Epithelial cell of esophagus (primary cell): Measurements from ENCODE around the gene TRAP1.

Source experiments
- DNase-seq: peaks from one replicate; pipeline ENCODE4 v3.0.0; 2010; ENCODE audit warnings: low read depth
- H3K4me3 ChIP-seq: 2 replicates; pipeline ENCODE4 v1.5.1; 2011; ENCODE audit warnings: mild to moderate bottlenecking, low read length, control low read depth
- TF ChIP-seq, protein P1 (sequence below): IDR thresholded peaks from 2 replicates; pipeline ENCODE4 v1.5.1; 2011; ENCODE audit warnings: low read depth, mild to moderate bottlenecking, low read length, control low read depth, inconsistent platforms; ENCODE audit not compliant: insufficient read depth; ENCODE audit errors: missing control alignments

Gene TRAP1

GRCh38 chr16:3759736-3760135 is 42.4 kb upstream of the TRAP1 start:
- DNase-seq: no peak
- TF ChIP-seq, protein P1, sequence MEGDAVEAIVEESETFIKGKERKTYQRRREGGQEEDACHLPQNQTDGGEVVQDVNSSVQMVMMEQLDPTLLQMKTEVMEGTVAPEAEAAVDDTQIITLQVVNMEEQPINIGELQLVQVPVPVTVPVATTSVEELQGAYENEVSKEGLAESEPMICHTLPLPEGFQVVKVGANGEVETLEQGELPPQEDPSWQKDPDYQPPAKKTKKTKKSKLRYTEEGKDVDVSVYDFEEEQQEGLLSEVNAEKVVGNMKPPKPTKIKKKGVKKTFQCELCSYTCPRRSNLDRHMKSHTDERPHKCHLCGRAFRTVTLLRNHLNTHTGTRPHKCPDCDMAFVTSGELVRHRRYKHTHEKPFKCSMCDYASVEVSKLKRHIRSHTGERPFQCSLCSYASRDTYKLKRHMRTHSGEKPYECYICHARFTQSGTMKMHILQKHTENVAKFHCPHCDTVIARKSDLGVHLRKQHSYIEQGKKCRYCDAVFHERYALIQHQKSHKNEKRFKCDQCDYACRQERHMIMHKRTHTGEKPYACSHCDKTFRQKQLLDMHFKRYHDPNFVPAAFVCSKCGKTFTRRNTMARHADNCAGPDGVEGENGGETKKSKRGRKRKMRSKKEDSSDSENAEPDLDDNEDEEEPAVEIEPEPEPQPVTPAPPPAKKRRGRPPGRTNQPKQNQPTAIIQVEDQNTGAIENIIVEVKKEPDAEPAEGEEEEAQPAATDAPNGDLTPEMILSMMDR: no peak
- no peak overlapping the region for H3K4me3 ChIP-seq

DNA sequence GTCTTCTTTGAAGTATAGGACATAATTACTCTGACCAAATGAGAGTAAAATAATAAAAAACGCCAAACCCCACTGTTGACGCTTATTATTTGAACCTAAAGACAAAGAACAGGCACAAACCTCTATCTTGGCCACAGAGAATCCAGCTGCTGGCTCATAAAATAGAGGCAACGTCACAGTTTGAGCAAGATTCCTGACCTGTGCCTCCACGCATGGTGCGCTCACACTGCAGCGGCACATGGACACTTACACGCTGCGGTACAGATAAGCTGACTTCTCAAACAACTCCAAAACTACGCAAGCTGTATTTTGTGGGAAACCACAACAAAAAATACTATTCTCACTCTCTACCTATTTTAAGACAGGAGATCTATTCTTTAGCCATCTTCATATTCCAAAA is 38.8 kb upstream of the TRAP1 start:
- TF ChIP-seq, protein P1: no peak
- DNase-seq: no peak
- no peak overlapping the region for H3K4me3 ChIP-seq

GRCh38 chr16:3755249-3755648 is 37.9 kb upstream of the TRAP1 start:
- no peak overlapping the region for H3K4me3 ChIP-seq
- no peak for DNase-seq
- TF ChIP-seq, protein P1: no peak

DNA sequence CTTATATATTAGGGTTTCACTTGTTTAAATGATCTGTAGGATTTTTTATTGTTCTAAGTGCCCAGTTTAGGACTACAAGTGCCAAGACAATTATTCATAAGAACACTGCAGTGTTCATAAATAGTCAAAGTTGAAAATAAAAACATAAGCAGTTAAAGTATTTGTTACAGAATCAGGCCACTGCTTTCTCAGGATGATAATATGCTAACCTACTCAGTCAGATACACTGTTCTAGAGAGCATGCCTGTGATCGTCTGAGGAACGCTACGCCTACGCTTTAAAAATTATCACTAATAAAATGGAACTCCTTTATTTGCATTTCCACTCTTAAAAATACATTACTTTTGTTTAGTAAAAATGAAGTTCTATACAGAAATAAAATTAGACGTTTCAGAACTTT is 37.4 kb upstream of the TRAP1 start:
- TF ChIP-seq, protein P1: no peak
- no peak for DNase-seq
- H3K4me3 ChIP-seq: no peak overlapping the region

DNA sequence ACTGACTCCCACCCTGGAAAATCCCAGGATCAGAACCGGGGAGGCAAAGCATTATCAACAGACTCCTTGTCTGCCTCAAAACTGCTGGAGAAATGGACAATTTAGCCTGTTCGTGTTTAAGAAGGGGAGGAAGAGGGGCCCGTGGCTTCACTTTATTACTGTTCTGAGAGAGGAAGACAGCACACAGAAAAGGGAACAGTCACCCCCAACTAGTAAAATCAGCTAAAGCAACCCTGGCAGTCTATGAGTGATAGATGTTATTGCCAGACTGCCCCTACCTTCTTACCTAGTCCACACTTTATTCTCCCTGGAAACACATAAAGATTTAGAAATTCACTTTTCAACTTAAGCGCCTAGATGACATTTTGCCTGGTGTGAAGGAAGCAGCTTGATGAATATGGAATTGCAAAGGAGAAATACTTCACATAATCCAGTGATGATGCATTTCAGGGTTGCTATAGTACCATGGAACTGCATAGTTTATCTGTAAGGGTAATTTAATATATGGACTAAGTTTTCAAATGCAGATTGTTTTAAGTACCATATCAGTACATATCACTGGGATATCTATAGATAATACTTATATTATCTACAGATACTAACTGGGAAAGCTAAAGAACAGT is 36.9 kb upstream of the TRAP1 start:
- TF ChIP-seq, protein P1: no peak
- no peak overlapping the region for H3K4me3 ChIP-seq
- no peak for DNase-seq

GRCh38 chr16:3752984-3753383 is 35.7 kb upstream of the TRAP1 start:
- no peak overlapping the region for H3K4me3 ChIP-seq
- DNase-seq: no peak
- TF ChIP-seq, protein P1: no peak

- TF ChIP-seq, protein P1: no peak
- H3K4me3 ChIP-seq: no peak overlapping the region
- no peak for DNase-seq
Observed at GRCh38 chr16:3751878-3752277, 34.6 kb upstream of the TRAP1 start.
